Effector memory CD8-positive, alpha-beta T cell (primary cell): Measurements from ENCODE around the gene MEAK7.

ENCODE experiments used
- ATAC-seq: fragments of 150-1000 bp; cut with Tn5 transposase; replicated peaks from 2 replicates; pipeline ENCODE4 v1.10.0; 2021; ENCODE audit warnings: mild to moderate bottlenecking, moderate library complexity
- DNase-seq, 3 experiments: peaks; one replicate each; pipeline ENCODE4 v3.0.0; 2021
- H3K27ac Mint-ChIP-seq, 2 donors: one replicate each; pipeline ENCODE4 v1.8.0; 2022; ENCODE audit warnings: mild to moderate bottlenecking in 2 of 2, mixed read lengths in 2 of 2, moderate library complexity in 2 of 2
- H3K27me3 Mint-ChIP-seq, 2 donors: one replicate each; pipeline ENCODE4 v1.8.0; 2022; ENCODE audit warnings: mixed read lengths in 2 of 2
- H3K36me3 Mint-ChIP-seq: one replicate; pipeline ENCODE4 v1.8.0; 2022; ENCODE audit warnings: mild to moderate bottlenecking, moderate library complexity, mixed read lengths; ENCODE audit not compliant: insufficient read depth
- H3K4me1 Mint-ChIP-seq, 2 donors: one replicate each; pipeline ENCODE4 v1.8.0; 2022; ENCODE audit warnings: low read depth in 2 of 2, mixed read lengths in 2 of 2
- H3K4me3 Mint-ChIP-seq, 2 donors: one replicate each; pipeline ENCODE4 v1.8.0; 2022; ENCODE audit warnings: mild to moderate bottlenecking in 2 of 2, mixed read lengths in 2 of 2, moderate library complexity in 2 of 2
- H3K9me3 Mint-ChIP-seq, 2 donors: one replicate each; pipeline ENCODE4 v1.8.0; 2022; ENCODE audit warnings: mixed read lengths in 2 of 2

MEAK7 gene

DNA sequence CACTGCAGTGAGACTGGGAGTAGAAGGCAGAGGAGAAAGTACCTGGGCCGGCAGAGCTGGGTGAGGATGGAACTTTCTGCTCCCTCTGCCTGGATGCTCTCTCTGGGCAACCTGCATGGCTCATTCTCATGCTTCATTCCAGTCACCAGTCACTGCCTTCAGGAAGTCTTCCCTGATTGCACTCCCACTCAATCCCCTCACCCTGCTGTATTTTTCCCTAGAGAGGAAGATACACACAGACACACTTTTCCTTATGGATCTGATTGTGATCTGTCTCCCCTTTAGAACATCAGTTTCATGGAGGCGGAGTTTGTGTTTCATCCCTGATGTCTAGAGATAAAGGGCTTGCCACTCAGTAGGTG lies 44.9 kb downstream of the MEAK7 start:
- H3K4me3 Mint-ChIP-seq = no peak overlapping the region
- no peaks in the 10 kb centered on the region for H3K4me1 Mint-ChIP-seq
- H3K27me3 Mint-ChIP-seq = no peaks in the 10 kb centered on the region
- no peak for ATAC-seq
- DNase-seq = no peak
- H3K27ac Mint-ChIP-seq = no peak overlapping the region
- no peaks in the 10 kb centered on the region for H3K9me3 Mint-ChIP-seq
- peaks cover 5% of the 10 kb centered on the region for H3K36me3 Mint-ChIP-seq

DNA sequence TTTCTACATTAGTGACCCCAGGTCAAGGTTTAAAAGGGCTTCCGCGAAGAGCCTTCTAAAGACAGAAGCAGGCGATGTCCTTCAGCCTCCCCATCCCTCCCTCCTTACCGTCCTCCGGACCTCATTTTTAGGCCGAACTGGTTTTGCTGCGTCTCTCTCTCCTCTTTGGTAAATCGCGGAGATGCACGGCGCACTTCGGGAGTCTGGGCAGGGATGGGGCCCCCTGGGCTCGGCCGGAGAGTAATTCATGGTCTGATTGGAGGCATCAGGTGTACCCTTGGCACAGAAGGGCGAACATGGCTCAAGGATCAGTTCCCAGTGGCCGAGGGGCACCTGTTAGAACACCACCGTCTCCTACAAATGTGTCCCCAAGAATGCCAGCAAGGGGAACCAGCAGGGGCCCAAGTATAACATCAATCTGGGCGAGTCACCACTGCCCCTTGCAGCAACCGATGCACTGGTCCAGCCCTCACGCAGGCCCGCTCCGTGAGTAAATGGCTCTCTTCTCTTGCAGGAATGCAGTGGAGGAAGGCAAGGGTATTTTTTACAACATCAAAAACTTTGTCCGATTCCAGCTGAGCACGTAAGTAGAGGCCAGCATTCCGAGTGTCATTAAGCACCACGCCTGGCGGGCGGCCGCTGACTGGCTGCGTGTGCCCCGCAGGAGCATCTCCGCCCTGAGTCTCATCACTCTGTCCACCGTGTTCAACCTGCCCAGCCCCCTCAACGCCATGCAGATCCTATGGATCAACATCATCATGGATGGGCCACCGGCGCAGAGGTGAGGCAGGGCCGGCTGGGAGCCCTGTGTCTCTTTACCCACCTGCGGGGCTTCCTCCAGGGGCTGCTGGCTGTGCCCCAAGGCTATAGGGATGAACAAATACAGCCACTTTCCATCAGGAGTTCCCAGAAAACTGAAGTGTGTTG lies 45.6 kb downstream of the MEAK7 start:
- Mint-ChIP-seq H3K9me3 (no peaks in the 10 kb centered on the region), H3K4me1 (no peaks in the 10 kb centered on the region), H3K27ac (no peak overlapping the region), H3K4me3 (no peak overlapping the region), H3K27me3 (no peaks in the 10 kb centered on the region), H3K36me3 (peaks cover 5% of the 10 kb centered on the region)
- ATAC-seq (no peak), DNase-seq (no peak)

DNA sequence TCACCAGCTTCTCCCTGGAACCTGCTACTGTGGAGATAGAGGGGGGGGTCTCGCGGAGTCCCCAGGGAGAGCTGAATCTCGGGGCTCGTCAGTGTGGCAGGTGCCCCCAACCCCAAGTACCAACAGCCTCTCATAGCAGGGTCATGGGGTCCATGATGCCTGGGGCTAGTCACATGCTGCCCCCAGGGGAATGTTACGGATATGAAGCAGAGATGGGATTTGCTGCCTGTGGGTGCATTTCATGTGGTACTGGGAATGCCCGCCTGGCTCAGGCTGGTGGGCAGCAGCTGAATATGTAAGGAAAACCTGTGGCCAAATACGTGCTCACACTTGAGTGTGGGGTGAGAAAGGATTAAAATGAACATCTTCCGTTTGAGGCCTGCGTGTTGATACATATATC lies 49.4 kb downstream of the MEAK7 start:
- Mint-ChIP-seq H3K4me3 (no peak overlapping the region), H3K36me3 (peaks cover 4% of the 10 kb centered on the region), H3K4me1 (no peaks in the 10 kb centered on the region), H3K9me3 (no peaks in the 10 kb centered on the region), H3K27ac (no peak overlapping the region), H3K27me3 (peaks cover 3 to 6% of the 10 kb centered on the region in 2 donors)
- no peak for DNase-seq
- ATAC-seq = no peak
